GM18519 (cell line): ENCODE data around the gene PDE3B.

Experiments
- ATAC-seq: cut with Tn5 transposase; IDR thresholded peaks from one replicate; pipeline ENCODE4 v1.9.1; 2021; ENCODE audit warnings: mild to moderate bottlenecking, moderate library complexity; ENCODE audit not compliant: unreplicated experiment, low FRiP score

The PDE3B gene

DNA sequence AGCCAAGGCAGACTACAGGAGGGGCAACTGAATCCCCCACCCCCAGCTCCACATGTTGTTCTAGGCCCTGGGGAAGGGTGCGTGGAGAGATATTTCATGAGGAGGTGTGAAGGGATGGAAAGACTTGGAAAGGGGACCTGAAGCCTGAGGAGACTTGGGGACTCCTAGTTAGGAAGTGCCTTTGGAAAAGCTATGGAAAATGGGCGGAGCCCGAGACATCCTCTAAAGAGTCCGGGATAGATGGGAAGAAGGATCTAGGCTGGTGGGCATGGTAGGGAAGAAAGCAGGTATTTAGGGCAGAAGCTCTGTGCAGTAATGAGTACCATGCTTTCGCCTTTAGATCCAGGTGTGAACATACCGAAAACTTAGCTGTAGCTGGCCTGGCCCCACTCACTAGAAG lies 263.4 kb downstream of the PDE3B start:
- ATAC-seq: no peak

DNA sequence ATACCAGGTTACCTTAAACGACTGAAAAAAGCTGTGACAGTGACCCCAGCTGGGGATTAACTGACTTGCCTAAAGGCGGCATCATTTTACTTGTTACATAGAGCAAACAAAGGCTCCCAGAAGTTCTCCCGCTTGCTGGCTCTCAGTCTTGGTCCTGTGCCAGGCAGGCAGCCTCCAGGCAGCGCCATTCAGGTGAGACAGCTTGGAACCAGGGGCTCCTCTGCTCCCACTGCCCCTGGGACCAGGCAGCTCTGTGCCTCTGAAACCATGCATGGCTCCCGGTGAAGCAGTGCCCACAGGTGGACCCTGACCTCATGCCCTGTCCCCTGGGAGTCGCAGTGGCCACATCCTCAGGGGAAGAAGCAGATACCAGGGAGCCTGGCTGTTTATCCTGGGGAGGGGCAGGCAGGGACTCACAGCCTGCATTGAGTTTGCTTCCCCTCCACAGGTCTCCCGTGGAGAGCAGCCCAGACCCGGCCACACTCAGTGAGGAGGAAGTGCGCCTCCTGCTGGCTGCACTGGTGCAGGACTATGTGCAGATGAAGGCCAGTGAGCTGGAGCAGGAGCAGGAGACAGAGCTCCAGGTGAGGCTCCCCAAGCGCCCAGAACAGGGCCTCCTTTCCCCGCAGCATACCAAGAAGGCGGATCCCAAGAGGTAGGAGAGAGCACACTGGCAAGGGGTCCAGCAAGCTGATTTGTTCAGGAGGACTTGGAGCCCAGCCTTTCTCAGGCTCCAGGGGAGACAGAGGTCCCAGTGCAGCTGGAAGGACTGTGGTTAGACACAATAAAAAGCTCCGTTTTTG lies 264.0 kb downstream of the PDE3B start:
- peak; percentile 54 for ATAC-seq

DNA sequence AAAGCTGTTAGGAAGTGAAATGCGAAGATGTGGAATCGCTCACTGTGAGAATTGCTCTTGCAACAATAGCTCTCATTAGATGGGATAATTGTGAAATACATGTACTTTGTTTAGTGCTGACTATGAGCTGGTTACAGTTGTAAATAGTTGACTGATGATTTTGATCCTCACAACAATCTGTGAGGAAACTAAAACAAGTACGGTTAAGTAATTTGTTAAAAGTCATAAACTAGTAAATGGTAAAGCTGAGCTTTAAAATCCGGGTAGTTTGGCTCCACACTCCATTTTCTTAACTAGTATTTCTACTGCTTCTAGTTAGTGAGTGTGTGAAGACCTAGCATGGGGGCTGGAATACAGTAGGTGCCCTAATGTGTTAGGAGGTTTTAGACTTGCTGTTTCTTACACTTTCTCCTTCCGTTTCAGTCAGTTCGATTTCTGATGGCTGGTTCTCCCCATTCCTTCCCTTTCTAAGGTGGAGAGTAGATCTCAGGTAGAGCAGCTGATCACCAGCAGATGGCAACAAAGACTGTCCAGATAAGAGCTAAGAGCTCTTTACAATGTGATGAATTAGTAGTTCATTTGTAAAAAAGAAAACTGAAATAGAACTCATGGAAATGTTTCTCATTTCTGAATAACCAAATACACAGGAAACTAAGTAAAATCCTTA lies 264.7 kb downstream of the PDE3B start:
- ATAC-seq: peak; percentile 37

DNA sequence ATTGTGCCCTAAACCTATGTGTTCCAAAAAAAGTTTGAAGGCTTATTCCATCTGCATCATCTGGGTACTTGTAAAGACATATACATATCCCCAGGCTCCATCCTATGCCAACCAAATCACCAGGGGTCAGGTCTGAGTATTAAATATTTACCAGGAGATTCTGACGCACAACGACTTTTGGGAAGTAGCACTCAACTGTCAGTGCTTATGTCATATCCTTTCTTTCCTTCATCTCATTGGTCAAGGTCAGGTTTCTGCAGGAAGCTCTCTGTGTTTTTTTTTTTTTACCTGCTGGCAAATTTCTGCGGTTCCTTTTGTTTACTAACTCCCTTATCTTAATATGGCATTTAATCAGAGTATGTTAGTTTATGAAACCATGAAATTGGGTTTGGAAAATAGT lies 270.9 kb downstream of the PDE3B start:
- no peak for ATAC-seq

DNA sequence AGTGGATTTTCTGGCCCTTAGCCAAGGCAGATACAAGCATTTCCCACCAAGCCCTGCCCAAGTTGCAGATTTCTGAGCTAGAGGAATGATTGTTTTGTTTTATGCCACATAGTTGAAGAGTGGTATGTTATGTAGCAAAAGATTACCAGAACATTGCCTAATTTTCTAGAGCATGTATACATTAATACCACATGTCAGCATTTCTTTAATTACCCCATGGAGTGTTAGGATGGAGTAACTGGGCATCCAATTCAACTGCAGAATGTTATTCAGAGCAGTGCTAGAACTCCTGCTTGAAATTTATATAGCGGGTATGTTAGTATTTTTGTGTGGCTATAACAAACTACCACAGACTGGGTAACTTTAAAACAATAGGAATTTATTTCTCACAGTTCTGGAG lies 272.8 kb downstream of the PDE3B start:
- ATAC-seq: no peak
